ENCODE data around the gene ATP8A1.
"Not testable (repeated sequence)": the region's sequence is repeated elsewhere in the genome, so short reads cannot be mapped to it uniquely, and the experiment has no call there.

The ATP8A1 gene

DNA sequence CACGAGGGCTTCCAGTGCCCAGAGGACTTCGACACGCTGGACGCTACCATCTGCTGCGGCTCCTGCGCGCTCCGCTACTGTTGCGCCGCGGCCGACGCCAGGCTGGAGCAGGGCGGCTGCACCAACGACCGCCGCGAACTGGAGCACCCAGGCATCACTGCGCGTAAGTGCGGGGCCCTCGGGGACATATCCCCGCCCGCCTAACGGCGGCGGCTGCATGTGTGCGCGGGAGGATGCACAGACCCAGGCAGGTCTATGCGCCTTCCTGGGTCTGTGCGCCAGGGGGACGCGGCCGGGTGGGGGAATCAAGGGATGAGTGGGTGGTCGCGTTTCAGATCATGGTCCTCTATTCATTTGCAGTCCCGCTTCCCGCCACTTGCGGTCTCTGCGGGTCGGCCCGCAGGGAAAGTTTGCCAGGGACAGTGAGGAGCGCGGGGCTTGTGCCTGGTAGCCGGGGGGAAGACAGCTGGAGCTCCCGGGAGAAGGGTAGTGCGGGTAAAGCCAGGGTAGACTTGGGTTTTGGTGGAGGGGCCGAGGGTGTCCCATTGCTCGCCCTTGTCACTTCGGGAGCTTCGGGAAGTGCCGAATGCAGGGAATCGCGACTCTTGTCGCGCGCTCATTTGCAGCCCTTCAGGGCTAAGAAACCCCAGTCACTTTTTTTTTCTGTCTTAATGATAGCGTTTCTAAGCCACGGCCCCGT lies 258.6 kb downstream of the ATP8A1 start:
- peak; percentile 33 for DNase-seq

- DNase-seq = peak; percentile 13
These were observed 259.2 kb downstream of the ATP8A1 start for GRCh38 chr4:42397635-42398170.

DNA sequence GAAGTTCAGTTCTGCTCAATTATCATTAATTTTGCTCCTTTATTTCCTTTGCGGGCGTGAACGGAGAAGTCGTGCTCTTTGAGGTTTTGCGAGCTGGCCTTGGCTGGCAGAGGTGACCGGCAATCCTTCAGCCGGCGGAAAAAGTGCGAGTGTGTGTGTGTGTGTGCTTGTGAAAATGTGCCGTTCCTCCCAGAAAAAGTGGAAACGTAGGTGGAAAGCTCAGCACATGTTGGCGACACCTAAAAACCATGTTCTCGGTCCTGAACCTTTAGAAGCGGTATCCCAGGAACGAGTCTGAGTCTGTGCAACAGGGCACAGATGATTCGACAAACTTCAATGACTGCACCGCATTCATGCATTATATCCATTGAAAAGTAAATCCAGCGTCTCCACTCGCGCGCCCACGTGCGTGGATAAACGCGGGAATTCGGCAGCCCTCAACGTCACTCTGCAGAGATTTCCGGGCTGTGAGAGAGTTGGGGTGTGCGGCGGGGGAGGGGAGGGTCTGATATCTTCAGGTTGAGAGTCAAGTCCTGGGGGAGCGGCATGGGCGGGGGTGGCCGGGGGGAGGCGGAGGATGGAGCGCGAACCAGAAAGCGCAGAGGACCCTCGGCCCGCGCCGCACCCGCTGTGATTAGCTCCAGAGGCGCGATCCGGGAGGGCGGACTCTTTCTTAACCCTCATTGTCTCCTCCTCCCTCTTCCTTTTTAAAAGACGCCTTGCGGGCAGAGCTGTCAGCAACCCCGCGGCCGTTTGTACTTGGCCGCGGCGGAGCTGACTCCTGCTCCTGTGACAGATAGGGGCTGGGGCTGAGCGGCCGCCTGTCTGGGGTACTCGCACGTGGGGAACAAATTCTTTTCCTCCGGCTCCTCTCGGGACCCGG lies 259.9 kb downstream of the ATP8A1 start, which contains the start of gene SHISA3:
TSS of gene SHISA3 (plus strand) at position 737 of the 883 bp plus-strand sequence. CDS start 569 bp downstream, outside the sequence.
- peak; percentile 47 for DNase-seq

GRCh38 chr4:42396361-42396751 lies 260.5 kb downstream of the ATP8A1 start:
- no peak for DNase-seq

DNA sequence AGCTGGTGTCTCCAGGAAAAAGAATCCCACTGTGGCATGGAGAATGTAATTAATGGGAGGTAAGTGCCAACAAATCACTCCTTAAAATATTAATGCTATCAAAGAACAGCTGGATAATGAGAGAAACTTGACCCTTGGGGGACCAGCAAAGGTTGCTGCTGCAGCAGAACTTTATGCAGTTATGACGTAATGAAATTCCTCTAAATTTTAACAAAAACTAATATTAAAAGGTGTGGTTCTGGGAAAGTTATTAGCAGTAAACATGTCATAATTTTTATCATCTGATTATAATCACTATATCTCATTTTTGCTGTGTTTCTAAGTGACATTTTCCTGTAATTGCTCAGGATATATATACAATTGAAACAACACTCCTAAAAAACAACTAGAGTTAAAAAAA lies 261.3 kb downstream of the ATP8A1 start:
- no peak for DNase-seq

DNA sequence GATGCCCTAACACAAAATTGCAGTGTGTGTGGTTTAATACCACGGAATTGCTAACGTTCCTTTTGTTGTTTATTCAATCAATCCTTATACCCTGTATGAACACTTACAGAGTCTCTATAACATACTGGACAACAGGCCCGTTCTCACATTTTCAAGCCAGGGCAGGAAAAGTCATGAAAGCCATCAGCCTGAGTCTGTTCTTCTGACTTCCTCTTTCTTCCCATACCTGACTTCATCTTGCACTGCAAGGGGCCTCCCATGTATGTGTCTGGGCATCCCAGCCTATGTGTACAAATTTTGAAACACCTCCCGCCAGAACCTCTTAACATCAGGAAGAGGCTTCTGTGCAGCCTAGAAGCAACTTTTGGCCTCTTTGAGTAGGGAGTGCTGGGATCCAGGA lies 264.5 kb downstream of the ATP8A1 start:
- no peak for DNase-seq

DNA sequence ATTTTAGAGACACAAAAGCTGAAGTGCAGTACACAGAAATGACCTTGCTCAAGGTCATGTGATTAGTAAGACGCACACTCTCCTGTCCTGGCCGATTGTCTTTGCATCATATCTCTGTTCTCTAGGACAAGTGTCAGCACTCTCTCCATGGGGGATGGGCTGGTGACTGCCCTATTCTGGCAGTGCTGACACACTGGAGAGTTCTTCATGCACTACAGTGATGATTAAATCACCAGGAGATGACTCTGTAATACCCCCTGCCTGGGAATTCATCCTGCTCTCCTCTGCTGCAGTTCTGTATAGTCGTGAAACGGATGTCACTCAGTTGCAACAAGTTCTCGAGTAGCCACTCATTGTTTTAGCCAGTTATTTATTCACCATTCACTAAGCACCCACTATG lies 264.9 kb downstream of the ATP8A1 start:
- no peak for DNase-seq

- no peak for DNase-seq
These were observed 265.6 kb downstream of the ATP8A1 start for GRCh38 chr4:42391355-42391664.

- DNase-seq = no peak
These were observed 266.1 kb downstream of the ATP8A1 start for GRCh38 chr4:42390622-42391354.

DNA sequence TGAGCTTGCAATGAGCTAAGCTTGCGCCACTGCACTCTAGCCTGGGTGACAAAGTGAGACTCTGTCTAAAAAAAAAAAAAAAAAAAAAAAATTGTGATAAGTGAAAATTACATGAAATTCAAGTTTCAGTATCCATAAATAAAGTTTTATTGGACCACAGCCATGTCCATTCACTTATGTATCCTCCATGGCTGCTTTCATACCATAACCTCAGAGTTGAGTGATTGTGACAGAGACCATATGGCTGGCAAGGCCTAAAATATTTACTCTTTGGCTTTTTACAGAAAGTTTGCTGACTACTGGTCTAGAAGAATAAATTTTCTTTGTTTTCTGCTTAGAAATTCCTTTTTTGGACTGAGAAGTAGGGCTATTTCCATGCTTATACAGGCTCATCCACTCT lies 271.4 kb downstream of the ATP8A1 start:
- DNase-seq = no peak

DNA sequence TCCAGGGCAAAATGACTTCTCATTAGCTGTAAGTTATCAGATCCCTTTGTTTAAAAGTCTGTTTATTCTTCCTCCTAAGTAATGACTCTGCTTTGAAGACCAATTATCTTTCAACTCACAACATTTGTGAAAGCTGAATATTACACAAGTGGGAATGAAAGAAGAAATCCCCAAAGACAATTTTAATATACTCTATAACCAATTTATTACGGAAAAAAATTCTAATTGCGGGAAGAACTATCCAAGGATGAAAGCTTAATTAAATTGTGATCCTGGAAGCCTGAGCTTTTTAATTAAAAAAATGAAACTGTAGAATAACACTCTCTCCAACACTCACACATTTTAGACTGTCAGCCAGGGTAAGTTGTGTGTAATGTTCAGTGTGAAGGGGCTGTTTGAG lies 275.2 kb downstream of the ATP8A1 start:
- DNase-seq = no peak

- no peak for DNase-seq
These were observed 279.4 kb downstream of the ATP8A1 start for GRCh38 chr4:42377497-42377896.

- DNase-seq = not testable (repeated sequence)
These were observed 284.6 kb downstream of the ATP8A1 start for GRCh38 chr4:42372303-42372702.

DNA sequence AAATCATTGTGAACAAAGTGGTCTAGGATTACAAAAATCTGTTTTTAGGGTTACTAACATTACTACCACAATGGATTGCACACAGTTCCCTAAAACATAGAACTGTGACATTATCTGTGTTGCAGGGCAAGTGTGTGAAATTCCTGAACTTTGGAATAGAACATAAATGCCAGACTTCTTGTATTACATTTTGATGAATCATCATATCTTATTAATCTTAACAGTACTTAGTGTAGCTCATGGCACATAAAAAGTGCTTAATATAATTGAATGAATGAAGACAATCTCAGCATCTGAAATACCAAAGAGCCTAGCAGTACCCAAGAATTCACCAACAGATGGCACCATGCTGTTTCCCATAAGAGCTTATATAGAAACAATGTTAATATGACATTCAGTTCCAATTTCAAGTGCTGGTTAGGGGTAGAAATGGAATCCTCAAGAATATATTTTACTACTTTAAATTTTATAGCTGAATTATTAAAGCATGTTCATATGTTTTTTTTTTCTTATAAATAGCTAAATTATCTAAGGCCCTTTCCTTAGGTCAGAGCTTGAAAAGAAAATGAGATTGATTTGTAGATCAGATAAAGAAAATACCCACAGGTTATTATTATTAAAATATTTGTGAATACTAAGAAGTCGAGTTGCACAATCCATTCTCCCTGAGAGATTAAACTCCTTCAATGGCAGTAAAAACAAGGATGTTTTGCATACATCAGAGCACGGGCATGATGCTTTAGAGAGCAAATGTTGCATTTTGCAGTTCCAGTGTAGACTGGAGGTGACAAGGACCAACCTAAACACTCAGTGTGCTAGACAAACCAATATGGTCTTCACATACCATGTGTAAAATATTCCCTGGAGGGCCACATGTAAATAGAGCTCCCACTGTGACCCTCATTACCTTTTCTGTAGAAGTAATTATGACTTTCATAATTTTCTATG lies 285.3 kb downstream of the ATP8A1 start:
- DNase-seq = peak; percentile 17

GRCh38 chr4:42369489-42369888 lies 287.4 kb downstream of the ATP8A1 start:
- no peak for DNase-seq

GRCh38 chr4:42366959-42367358 lies 289.9 kb downstream of the ATP8A1 start:
- DNase-seq = no peak

DNA sequence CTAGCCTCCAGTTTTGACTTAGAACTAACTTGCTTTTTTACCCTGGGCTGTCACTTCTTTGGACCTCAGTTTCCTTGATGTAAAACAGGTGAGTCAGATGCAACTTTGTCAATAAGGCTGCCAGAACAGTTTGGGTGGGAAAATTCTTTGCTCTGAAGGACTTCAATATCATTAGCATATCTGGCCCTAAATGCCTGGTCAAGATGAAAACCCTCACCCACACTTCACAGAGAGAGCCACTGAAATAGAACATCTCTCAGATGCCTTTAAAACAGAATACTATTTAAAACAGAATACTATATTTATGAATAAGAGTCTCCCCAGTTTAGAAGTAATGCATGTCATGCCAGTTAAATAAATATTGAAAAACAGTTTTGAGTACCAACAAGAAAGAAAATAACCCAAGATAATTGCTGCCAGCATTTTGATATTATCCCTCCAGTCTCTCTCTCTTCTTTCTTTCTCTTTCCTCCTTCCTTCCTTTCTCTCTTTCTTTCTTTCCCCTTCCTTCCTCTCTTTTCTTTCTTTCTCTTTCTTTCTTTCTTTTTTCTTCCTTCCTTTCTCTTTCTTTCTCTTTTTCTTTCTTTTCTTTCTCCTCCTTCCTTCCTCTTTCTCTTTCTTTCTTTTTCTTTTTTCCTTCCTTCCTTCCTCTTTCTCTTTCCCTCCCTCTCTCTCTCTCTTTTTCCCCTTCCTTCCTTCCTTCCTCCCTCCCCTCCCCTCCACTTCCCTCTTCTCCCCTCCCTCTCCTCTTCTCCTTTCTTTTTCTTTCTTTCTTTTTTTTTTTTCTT lies 292.4 kb downstream of the ATP8A1 start:
- no peak for DNase-seq

DNA sequence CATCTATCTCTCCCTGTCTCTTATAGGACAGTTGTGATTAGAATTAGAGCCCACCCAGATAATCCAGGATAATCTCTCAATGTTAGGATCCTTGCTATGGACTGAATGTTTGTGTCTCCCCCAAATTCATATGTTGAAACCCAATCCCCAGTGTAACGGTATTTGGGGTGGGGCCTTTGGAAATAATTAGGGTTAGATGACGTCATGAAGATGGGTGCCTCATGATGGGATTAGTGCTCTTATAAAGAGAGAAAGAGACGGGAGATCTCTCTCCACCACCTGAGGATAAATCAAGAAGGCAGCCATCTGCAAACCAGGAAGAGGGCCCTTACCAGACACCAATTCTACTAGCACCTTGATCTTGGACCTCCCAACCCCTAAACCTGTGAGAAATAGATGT lies 293.3 kb downstream of the ATP8A1 start:
- no peak for DNase-seq

- DNase-seq = no peak
These were observed 294.3 kb downstream of the ATP8A1 start for GRCh38 chr4:42362591-42362990.

DNA sequence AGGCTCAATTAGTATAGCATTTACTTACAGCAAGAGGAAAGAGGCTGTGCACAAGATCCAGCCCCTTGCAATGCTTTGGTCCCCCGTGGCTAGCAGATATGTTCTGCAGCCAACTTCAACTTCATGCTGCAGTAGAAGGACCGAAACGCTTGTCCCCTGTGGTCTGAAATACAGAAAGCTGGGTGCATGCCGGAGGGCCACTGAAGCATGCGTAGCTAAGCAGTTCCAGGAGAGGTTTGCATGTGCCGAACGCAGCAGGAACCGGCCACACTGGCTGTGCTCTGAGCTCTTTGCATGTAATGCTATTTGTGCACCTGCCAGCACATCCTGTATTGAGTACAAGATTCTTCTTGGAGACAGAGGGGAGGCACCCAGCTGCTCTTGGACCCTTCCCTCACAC lies 295.4 kb downstream of the ATP8A1 start:
- no peak for DNase-seq

GRCh38 chr4:42360256-42360669 lies 296.6 kb downstream of the ATP8A1 start:
- no peak for DNase-seq

Data from activated CD4-positive, alpha-beta T cell treated with anti-CD3 and anti-CD28 coated beads, Interleukin-2, Interleukin-6, amounts not matched to agents 100 ng/mL and 50 ng/mL, durations not matched to agents 16 hours and 8 hours (primary cell).